ENCODE data around the gene NACC1. TPM values are rescaled to one million over a fixed set of nuclear protein-coding genes. Genes with fewer than 3 reads are reported as not detected.

NACC1 gene
- total and polyA plus RNA-seq, 2 of the 13 experiments (the other 11 are each of a cell fraction or from before 2014, with no cell fraction given), result 31.8 to 42.3 TPM

DNA sequence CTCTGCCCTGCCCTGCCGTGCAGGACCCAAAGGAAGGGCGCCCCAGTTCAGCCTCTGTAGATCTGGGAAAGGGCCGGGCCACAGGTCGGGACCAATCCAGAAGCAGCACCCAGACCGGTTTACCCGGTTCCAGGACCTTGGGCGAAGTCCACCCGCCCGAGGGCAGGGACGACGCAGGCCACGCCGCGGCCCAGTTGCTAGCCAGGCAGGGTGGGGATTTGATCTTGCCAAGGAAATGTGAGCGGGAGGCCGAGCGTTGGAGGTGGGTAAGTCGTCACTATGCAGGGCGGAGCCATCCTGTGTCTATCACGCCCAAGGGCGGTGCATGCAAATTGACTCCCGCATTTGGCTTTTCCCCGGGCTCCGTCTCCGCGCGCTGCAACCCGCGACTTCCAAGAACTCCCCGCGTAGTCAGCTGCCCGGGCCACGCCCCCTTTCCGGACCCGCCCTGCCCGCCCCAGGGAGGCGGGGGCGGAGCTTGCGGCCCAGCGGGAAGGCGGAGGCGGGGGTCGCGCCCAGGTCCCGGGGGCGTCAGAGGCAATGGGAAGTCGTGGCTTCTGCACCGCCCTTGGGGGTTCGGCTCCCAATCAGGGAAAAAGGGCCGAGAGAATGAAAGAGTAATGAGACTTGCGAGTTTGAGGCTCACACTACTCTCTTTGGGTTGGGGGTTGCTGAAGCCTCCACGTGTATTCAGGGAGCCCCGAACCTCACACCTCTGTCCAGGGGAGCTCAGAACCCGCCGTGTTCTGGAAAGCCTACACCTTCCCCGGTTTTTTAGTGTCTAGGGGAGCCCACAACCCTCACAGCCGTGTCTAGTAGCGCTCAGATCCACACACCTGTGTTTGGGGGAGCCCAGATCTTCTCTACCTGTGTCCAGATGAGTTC is 44.9 kb downstream of the NACC1 start (continued):
- no peak for TF ChIP-seq HNF1A (IDR thresholded peaks at IDR 0.05; ENCODE audit: low read depth)
- peak; percentile 66; the same call in 1 of the 2 replicates for TF ChIP-seq HNF1A (CRISPR knock-in tag; IDR thresholded peaks at IDR 0.05; ENCODE audit: borderline replicate concordance)
- peak; percentile 4 for TF ChIP-seq CCAR2 (optimal IDR thresholded peaks at IDR 0.05; ENCODE audit: low read depth, low read length)
- peak; percentile 88 for TF ChIP-seq SPEN (CRISPR knock-in tag; IDR thresholded peaks at IDR 0.05; ENCODE audit: low read depth)
- TF ChIP-seq ZNF460 (CRISPR knock-in tag; IDR thresholded peaks at IDR 0.05; ENCODE audit: borderline replicate concordance), result peak; percentile 43; the same call in 1 of the 2 replicates
- TF ChIP-seq ZNF790 (CRISPR knock-in tag; IDR thresholded peaks at IDR 0.05; ENCODE audit: borderline replicate concordance), result peak; percentile 48; the same call in 1 of the 2 replicates
- TF ChIP-seq ZNF362 (CRISPR knock-in tag; IDR thresholded peaks at IDR 0.05; ENCODE audit: borderline replicate concordance), result peak; percentile 31; the same call in 1 of the 2 replicates
- TF ChIP-seq HOXA9 (CRISPR knock-in tag; IDR thresholded peaks at IDR 0.05; ENCODE audit: borderline replicate concordance), result no peak
- no peak for TF ChIP-seq ZNF33A (CRISPR knock-in tag; IDR thresholded peaks at IDR 0.05; ENCODE audit: borderline replicate concordance)
- TF ChIP-seq MIER2 (CRISPR knock-in tag; IDR thresholded peaks at IDR 0.05), result no peak
- peak; percentile 95; the same call in 1 of the 2 replicates for TF ChIP-seq ZNF747 (CRISPR knock-in tag; IDR thresholded peaks at IDR 0.05; ENCODE audit: borderline replicate concordance)
- TF ChIP-seq ZSCAN9 (CRISPR knock-in tag; IDR thresholded peaks at IDR 0.05; ENCODE audit: borderline replicate concordance), result peak; percentile 52; the same call in 1 of the 2 replicates
- no peak for TF ChIP-seq ZNF589 (CRISPR knock-in tag; conservative IDR thresholded peaks at IDR 0.05)
- peak; percentile 56; the same call in 1 of the 2 replicates for TF ChIP-seq HIVEP1 (CRISPR knock-in tag; IDR thresholded peaks at IDR 0.05)
- TF ChIP-seq, protein P1, sequence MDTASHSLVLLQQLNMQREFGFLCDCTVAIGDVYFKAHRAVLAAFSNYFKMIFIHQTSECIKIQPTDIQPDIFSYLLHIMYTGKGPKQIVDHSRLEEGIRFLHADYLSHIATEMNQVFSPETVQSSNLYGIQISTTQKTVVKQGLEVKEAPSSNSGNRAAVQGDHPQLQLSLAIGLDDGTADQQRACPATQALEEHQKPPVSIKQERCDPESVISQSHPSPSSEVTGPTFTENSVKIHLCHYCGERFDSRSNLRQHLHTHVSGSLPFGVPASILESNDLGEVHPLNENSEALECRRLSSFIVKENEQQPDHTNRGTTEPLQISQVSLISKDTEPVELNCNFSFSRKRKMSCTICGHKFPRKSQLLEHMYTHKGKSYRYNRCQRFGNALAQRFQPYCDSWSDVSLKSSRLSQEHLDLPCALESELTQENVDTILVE (CRISPR knock-in tag; IDR thresholded peaks at IDR 0.05), result peak; percentile 68; the same call in 1 of the 2 replicates
- peak; percentile 95 for TF ChIP-seq ZFX (CRISPR knock-in tag; IDR thresholded peaks at IDR 0.05; ENCODE audit: low read depth)
- 0 out of 2 replicates have a peak, but pooled peaks have one; percentile 19 for TF ChIP-seq GFI1 (CRISPR knock-in tag; IDR thresholded peaks at IDR 0.05; ENCODE audit: borderline replicate concordance)
- TF ChIP-seq FOXK1 (CRISPR knock-in tag; IDR thresholded peaks at IDR 0.05; ENCODE audit: borderline replicate concordance, low read depth), result peak; percentile 62; the same call in 1 of the 2 replicates
- TF ChIP-seq SIN3B (IDR thresholded peaks at IDR 0.05; ENCODE audit: low read length), result no peak
- peak; percentile 54; the same call in 1 of the 2 replicates for TF ChIP-seq ZC3H13 (CRISPR knock-in tag; IDR thresholded peaks at IDR 0.05)
- TF ChIP-seq MLX (CRISPR knock-in tag; IDR thresholded peaks at IDR 0.05), result peak; percentile 69

Data from HepG2 (cell line).